Activated T-helper 1 cell treated with Interleukin-2 at 50 U/mL for 16 hours (primary cell): ENCODE measurements around the gene OPCML.

Experiments
- DNase-seq: peaks from one replicate; pipeline ENCODE4 v3.0.0-alpha.2; 2020; ENCODE audit warnings: low read depth

OPCML gene

GRCh38 chr11:133531971-133532651, at the start of gene OPCML:
Gene OPCML, minus strand, starts transcription at chr11:133532501.
- no peak for DNase-seq

GRCh38 chr11:133581091-133581490, 48.8 kb upstream of the OPCML start:
- DNase-seq: no peak

- DNase-seq: no peak
Measured at GRCh38 chr11:133579165-133580031, 47.1 kb upstream of the OPCML start.

GRCh38 chr11:133577403-133577802, 45.1 kb upstream of the OPCML start:
- no peak for DNase-seq

- DNase-seq: no peak
Measured at GRCh38 chr11:133576351-133576750, 44.0 kb upstream of the OPCML start.

- no peak for DNase-seq
Measured at GRCh38 chr11:133573081-133573480, 40.8 kb upstream of the OPCML start.

- no peak for DNase-seq
Measured at GRCh38 chr11:133570376-133570775, 38.1 kb upstream of the OPCML start.

- DNase-seq: no peak
Measured at GRCh38 chr11:133563505-133564025, 31.3 kb upstream of the OPCML start.

GRCh38 chr11:133560472-133560855, 28.2 kb upstream of the OPCML start:
- DNase-seq: no peak

GRCh38 chr11:133559833-133560471, 27.7 kb upstream of the OPCML start:
- no peak for DNase-seq

- DNase-seq: no peak
Measured at GRCh38 chr11:133559382-133559781, 27.1 kb upstream of the OPCML start.

- no peak for DNase-seq
Measured at GRCh38 chr11:133555034-133555433, 22.7 kb upstream of the OPCML start.

GRCh38 chr11:133553885-133554740, 21.8 kb upstream of the OPCML start:
- DNase-seq: no peak

- DNase-seq: no peak
Measured at GRCh38 chr11:133552938-133553337, 20.6 kb upstream of the OPCML start.

- DNase-seq: no peak
Measured at GRCh38 chr11:133551064-133551463, 18.8 kb upstream of the OPCML start.

- DNase-seq: no peak
Measured at GRCh38 chr11:133549826-133550225, 17.5 kb upstream of the OPCML start.

GRCh38 chr11:133548641-133549040, 16.3 kb upstream of the OPCML start:
- no peak for DNase-seq

- DNase-seq: no peak
Measured at GRCh38 chr11:133547808-133548494, 15.7 kb upstream of the OPCML start.

- DNase-seq: no peak
Measured at GRCh38 chr11:133545199-133545803, 13.0 kb upstream of the OPCML start.

- DNase-seq: no peak
Measured at GRCh38 chr11:133541720-133542095, 9.4 kb upstream of the OPCML start.
